Esophagus squamous epithelium (tissue), 5 donors: Measurements from ENCODE around the gene PAEP. TPM values are rescaled to one million over a fixed set of nuclear protein-coding genes. Genes with fewer than 3 reads are reported as not detected.

ENCODE experiments used
- DNase-seq: peaks from one replicate; lab custom pipeline; 2025; lab: John Stamatoyannopoulos, UW
- H3K27ac ChIP-seq, 4 donors: fragments of 200-600 bp; sonication (generic); one replicate each; pipeline ENCODE4 v1.5.1; 2016 to 2019; ENCODE audit warnings: mild to moderate bottlenecking in 1 of 4
- H3K27me3 ChIP-seq, 4 donors: fragments of 200-600 bp; sonication (generic); 1 replicate in 3 of 4; 2 replicates in 1 of 4; pipeline versions ENCODE4 v1.5.1 to v1.6.0; 2017 to 2021; ENCODE audit warnings: antibody characterized with exemption in 1 of 4
- H3K36me3 ChIP-seq, 3 donors: fragments of 200-600 bp; sonication (generic); one replicate each; pipeline ENCODE4 v1.5.1; 2016 to 2019
- H3K4me1 ChIP-seq, 3 donors: fragments of 200-600 bp; sonication (generic); one replicate each; pipeline ENCODE4 v1.5.1; 2017 to 2019
- H3K4me3 ChIP-seq, 4 donors: fragments of 200-600 bp; sonication (generic); 1 replicate in 3 of 4; 2 replicates in 1 of 4; pipeline ENCODE4 v1.5.1; 2016 to 2019; ENCODE audit warnings: mild to moderate bottlenecking in 2 of 4, moderate library complexity in 1 of 4
- H3K9me3 ChIP-seq, 3 donors: fragments of 200-600 bp; sonication (generic); one replicate each; pipeline ENCODE4 v1.5.1; 2016 to 2019
- POLR2A ChIP-seq, 4 donors: fragments of 450-650 bp; IDR thresholded peaks; one replicate each; pipeline ENCODE4 v1.6.1; 2017; ENCODE audit warnings: antibody characterized with exemption in 4 of 4, mild to moderate bottlenecking in 4 of 4, moderate library complexity in 3 of 4
- WGBS, 2 donors: methylation state at CpG; one replicate each; pipeline ENCODE4 v1.1.5; 2018; 5-methylcytosine and 5-hydroxymethylcytosine counted together
- intact Hi-C: fragments of 100-400 bp; cut with DNase I; formaldehyde crosslinking; loops from one replicate; pipeline ENCODE4 v1.15.0; 2022
- total RNA-seq, 4 donors: library from RNA; depleted of rRNA; stranded (reverse); fragments of >200 nt; gene quantifications; one replicate each; pipeline ENCODE4 v1.1.0, GENCODE V29; 2016
- TF ChIP-seq, protein P1 (sequence below), 6 experiments: fragments of 450-650 bp in 4 of 6; fragments of 200-600 bp in 2 of 6; sonication (generic) in 2 of 6; IDR thresholded peaks; one replicate each; pipeline ENCODE4 v1.5.1; 2016 to 2019; ENCODE audit warnings: antibody characterized with exemption in 6 of 6, mild to moderate bottlenecking in 4 of 6, moderate library complexity in 4 of 6
- donor health status: DM: yes; HTN: yes; CAD: no.

PAEP gene
- total RNA-seq, 4 donors from 2014 or later, result not detected

GRCh38 chr9:135583688-135584011 is 22.1 kb downstream of the PAEP start:
- Histone ChIP-seq H3K4me3 (no peak overlapping the region), H3K9me3 (no peaks in the 10 kb centered on the region), H3K27me3 (peaks cover 0 to 63% (median 0%) of the 10 kb centered on the region in 4 donors), H3K4me1 (no peaks in the 10 kb centered on the region), H3K27ac (no peak overlapping the region), H3K36me3 (no peaks in the 10 kb centered on the region)
- 87 to 89% methylated on average over 3 to 8 of the region's 16 CpGs for WGBS, 2 donors
- TF ChIP-seq, protein P1, sequence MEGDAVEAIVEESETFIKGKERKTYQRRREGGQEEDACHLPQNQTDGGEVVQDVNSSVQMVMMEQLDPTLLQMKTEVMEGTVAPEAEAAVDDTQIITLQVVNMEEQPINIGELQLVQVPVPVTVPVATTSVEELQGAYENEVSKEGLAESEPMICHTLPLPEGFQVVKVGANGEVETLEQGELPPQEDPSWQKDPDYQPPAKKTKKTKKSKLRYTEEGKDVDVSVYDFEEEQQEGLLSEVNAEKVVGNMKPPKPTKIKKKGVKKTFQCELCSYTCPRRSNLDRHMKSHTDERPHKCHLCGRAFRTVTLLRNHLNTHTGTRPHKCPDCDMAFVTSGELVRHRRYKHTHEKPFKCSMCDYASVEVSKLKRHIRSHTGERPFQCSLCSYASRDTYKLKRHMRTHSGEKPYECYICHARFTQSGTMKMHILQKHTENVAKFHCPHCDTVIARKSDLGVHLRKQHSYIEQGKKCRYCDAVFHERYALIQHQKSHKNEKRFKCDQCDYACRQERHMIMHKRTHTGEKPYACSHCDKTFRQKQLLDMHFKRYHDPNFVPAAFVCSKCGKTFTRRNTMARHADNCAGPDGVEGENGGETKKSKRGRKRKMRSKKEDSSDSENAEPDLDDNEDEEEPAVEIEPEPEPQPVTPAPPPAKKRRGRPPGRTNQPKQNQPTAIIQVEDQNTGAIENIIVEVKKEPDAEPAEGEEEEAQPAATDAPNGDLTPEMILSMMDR (IDR thresholded peaks at IDR 0.05), result no peak
- no peak for TF ChIP-seq POLR2A (IDR thresholded peaks at IDR 0.05)
- no peak for DNase-seq
- intact Hi-C loops, result no loop called here

DNA sequence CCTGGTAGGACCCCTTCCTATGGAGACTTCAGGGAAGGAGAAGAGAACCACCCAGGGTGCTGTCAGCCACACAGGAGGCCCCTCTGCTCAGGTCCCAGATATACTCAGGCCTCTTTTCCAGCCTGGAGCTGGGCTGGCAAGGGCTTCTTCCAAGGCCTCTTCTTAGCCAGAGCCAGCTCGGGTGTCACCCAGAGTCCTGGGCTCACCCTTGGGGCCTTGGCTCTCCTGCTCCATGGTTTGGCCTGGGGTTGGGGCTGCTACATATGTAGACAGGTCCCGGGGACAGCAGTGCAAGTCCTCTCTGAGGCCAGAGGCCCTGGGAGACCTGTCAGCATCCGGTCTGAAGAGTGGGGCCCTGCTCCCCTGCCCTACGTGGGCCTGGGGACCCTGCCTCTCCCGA is 22.8 kb downstream of the PAEP start:
- H3K27me3 ChIP-seq, result peaks cover 0 to 70% (median 0%) of the 10 kb centered on the region in 4 donors
- DNase-seq, result no peak
- no peaks in the 10 kb centered on the region for H3K4me1 ChIP-seq
- intact Hi-C loops, result no loop called here
- H3K27ac ChIP-seq, result no peak overlapping the region
- no peaks in the 10 kb centered on the region for H3K9me3 ChIP-seq
- no peak for TF ChIP-seq POLR2A (IDR thresholded peaks at IDR 0.05)
- TF ChIP-seq, protein P1 (IDR thresholded peaks at IDR 0.05), result no peak
- no peaks in the 10 kb centered on the region for H3K36me3 ChIP-seq
- WGBS, 2 donors, result 17% methylated on average over 1 of the region's 5 CpGs; no CpG with 5 or more reads in 1 of the 2 donors
- H3K4me3 ChIP-seq, result no peak overlapping the region

- H3K36me3 ChIP-seq, result no peaks in the 10 kb centered on the region
- no peak overlapping the region for H3K27ac ChIP-seq
- no peak overlapping the region for H3K4me3 ChIP-seq
- DNase-seq, result no peak
- peaks cover 0 to 67% (median 0%) of the 10 kb centered on the region in 4 donors for H3K27me3 ChIP-seq
- intact Hi-C loops, result no loop called here
- TF ChIP-seq, protein P1 (IDR thresholded peaks at IDR 0.05), result no peak
- no peak for TF ChIP-seq POLR2A (IDR thresholded peaks at IDR 0.05)
- no peaks in the 10 kb centered on the region for H3K4me1 ChIP-seq
- H3K9me3 ChIP-seq, result no peaks in the 10 kb centered on the region
- WGBS, 2 donors, result 60 to 73% methylated on average over 15 of the region's 16 CpGs
Measured at GRCh38 chr9:135584934-135585333, 23.4 kb downstream of the PAEP start.

DNA sequence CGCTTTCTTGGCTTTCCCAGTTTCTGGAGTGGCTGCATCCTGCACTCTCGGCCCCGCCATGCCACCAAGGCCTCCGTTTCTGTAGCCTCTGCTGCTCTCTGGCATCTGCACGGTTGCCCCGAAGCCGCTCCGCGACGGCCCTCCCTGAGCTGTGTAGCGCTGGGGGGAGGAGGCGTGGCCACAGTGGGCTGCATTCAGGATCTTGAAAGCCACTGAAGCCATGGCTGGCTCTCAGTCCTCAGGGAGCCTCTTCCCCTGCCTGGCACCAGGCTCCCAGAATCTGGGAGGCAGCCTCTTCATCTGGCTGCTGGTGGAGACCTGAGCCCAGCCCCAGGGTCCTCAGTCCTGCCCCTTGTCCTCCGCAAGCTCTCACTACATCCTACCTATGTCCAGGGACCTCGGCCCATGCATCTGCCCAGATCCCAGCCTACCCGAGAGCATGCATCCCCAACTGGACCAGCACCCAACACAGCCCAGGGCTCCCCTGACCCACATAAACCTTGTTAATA is 25.1 kb downstream of the PAEP start:
- H3K4me3 ChIP-seq, result no peak overlapping the region
- H3K27me3 ChIP-seq, result peaks cover 0 to 71% (median 0%) of the 10 kb centered on the region in 4 donors
- no peaks in the 10 kb centered on the region for H3K9me3 ChIP-seq
- no peak for TF ChIP-seq POLR2A (IDR thresholded peaks at IDR 0.05)
- TF ChIP-seq, protein P1 (IDR thresholded peaks at IDR 0.05), result no peak
- no peaks in the 10 kb centered on the region for H3K4me1 ChIP-seq
- no peak for DNase-seq
- H3K36me3 ChIP-seq, result no peaks in the 10 kb centered on the region
- H3K27ac ChIP-seq, result no peak overlapping the region
- WGBS, 2 donors, result 61 to 73% methylated on average over 4 to 6 of the region's 15 CpGs
- intact Hi-C loops, result no loop called here

- intact Hi-C loops, result no loop called here
Measured at GRCh38 chr9:135587658-135588057, 26.1 kb downstream of the PAEP start.

More at GRCh38 chr9:135587658-135588057, 26.1 kb downstream of the PAEP start:
- no peak overlapping the region for H3K27ac ChIP-seq
- no peaks in the 10 kb centered on the region for H3K4me1 ChIP-seq
- no peak for DNase-seq
- TF ChIP-seq, protein P1 (IDR thresholded peaks at IDR 0.05), result no peak
- TF ChIP-seq POLR2A (IDR thresholded peaks at IDR 0.05), result no peak
- H3K9me3 ChIP-seq, result no peaks in the 10 kb centered on the region
- no CpG with 5 or more reads among the region's 7 CpGs for WGBS, 2 donors
- H3K36me3 ChIP-seq, result no peaks in the 10 kb centered on the region
- no peak overlapping the region for H3K4me3 ChIP-seq
- H3K27me3 ChIP-seq, result peaks cover 0 to 78% (median 0%) of the 10 kb centered on the region in 4 donors
